A549 (cell line): ENCODE results near the gene TEKTIP1. TPM values are rescaled to one million over a fixed set of nuclear protein-coding genes. Genes with fewer than 3 reads are reported as not detected.

Experiments used
- ATAC-seq, 2 experiments: fragments of 200-7000 bp in 1 of 2; fragments of >200 bp in 1 of 2; cut with Nextera tagmentation in 1 of 2; cut with Tn5 transposase in 1 of 2; 3 replicates each; pipeline versions ENCODE4 v1.8.0 to v1.9.1; 2018 to 2020; ENCODE audit warnings: mild to moderate bottlenecking in 1 of 2, moderate library complexity in 1 of 2
- CTCF ChIA-PET: fragments of 300-600 bp; sonication (Branson Sonifier 250); formaldehyde crosslinking; extraction: SDS; loops from one replicate; lab custom pipeline; 2021; ENCODE audit warnings: antibody characterized with exemption, inconsistent platforms; lab: Yijun Ruan, JAX
- POLR2A ChIA-PET: fragments of 350-600 bp; formaldehyde crosslinking; extraction: SDS; loops from one replicate; lab custom pipeline; 2021; ENCODE audit warnings: antibody characterized with exemption, inconsistent platforms; lab: Yijun Ruan, JAX
- DNase-seq, 2 experiments: peaks; one replicate each; pipeline versions ENCODE4 v3.0.0 to v3.0.0-alpha.2; 2011 to 2016; ENCODE audit warnings: low read depth in 1 of 2, low spot score in 1 of 2
- FAIRE-seq: peaks from 2 replicates; lab custom pipeline; 2011; peaks lifted over from hg19 to GRCh38; lab: Jason Lieb, UNC
- H3K27ac ChIP-seq, 2 experiments: fragments of >200 bp; sonication (Bioruptor Twin); formaldehyde crosslinking; 3 replicates each; pipeline ENCODE4 v1.5.1; 2016 to 2017
- H3K4me1 ChIP-seq: fragments of >200 bp; sonication (Bioruptor Twin); formaldehyde crosslinking; 3 replicates; pipeline ENCODE4 v1.6.1; 2016
- H3K4me2 ChIP-seq: fragments of >200 bp; sonication (Bioruptor Twin); formaldehyde crosslinking; 3 replicates; pipeline ENCODE4 v1.6.1; 2016
- H3K4me3 ChIP-seq: fragments of >200 bp; sonication (Bioruptor Twin); formaldehyde crosslinking; 3 replicates; pipeline ENCODE4 v1.5.1; 2016
- H3K9me3 ChIP-seq: fragments of >200 bp; sonication (Bioruptor Twin); formaldehyde crosslinking; 3 replicates; pipeline ENCODE4 v1.6.1; 2016
- BHLHE40 ChIP-seq: IDR thresholded peaks from 2 replicates; pipeline ENCODE4 v1.6.1; 2012; ENCODE audit warnings: low read depth, low read length, inconsistent platforms
- CBX8 ChIP-seq: fragments of 200-600 bp; sonication (generic); IDR thresholded peaks from 2 replicates; pipeline ENCODE4 v1.6.1; 2016
- CEBPB ChIP-seq, 2 experiments: fragments of >200 bp in 1 of 2; sonication (Bioruptor Twin) in 1 of 2; formaldehyde crosslinking in 1 of 2; IDR thresholded peaks; 2 replicates each; pipeline ENCODE4 v1.6.1; 2012 to 2016
- EHMT2 ChIP-seq: fragments of 200-600 bp; sonication (generic); IDR thresholded peaks from 2 replicates; pipeline ENCODE4 v1.6.1; 2016; ENCODE audit warnings: antibody characterized with exemption, low read depth, mild to moderate bottlenecking, moderate library complexity
- FOSB ChIP-seq: fragments of 250-450 bp; sonication (Bioruptor Pico); IDR thresholded peaks from 2 replicates; pipeline ENCODE4 v1.5.0; 2020; ENCODE audit warnings: mild to moderate bottlenecking, moderate library complexity
- HDAC2 ChIP-seq: fragments of 200-600 bp; sonication (generic); IDR thresholded peaks from 2 replicates; pipeline ENCODE4 v1.6.1; 2016
- HOXB13 ChIP-seq: fragments of 250-450 bp; sonication (Bioruptor Pico); IDR thresholded peaks from 2 replicates; pipeline ENCODE4 v1.5.0; 2020; ENCODE audit warnings: low read depth, mild to moderate bottlenecking, moderate library complexity
- KDM5A ChIP-seq: fragments of 200-600 bp; sonication (generic); IDR thresholded peaks from 2 replicates; pipeline ENCODE4 v1.6.1; 2016; ENCODE audit warnings: antibody characterized with exemption, mild to moderate bottlenecking
- MAFK ChIP-seq: fragments of 450-650 bp; IDR thresholded peaks from 2 replicates; pipeline ENCODE4 v1.6.1; 2014; ENCODE audit not compliant: partially characterized antibody
- MAZ ChIP-seq: fragments of 150-350 bp; IDR thresholded peaks from 2 replicates; pipeline ENCODE4 v1.6.1; 2014; ENCODE audit warnings: antibody characterized with exemption, low read depth, low read length, borderline replicate concordance
- MYC ChIP-seq: IDR thresholded peaks from 2 replicates; pipeline ENCODE4 v1.6.1; 2012; ENCODE audit warnings: mild to moderate bottlenecking, inconsistent platforms, low read length, improper control_type of control experiment, borderline replicate concordance
- NR3C1 ChIP-seq: fragments of >200 bp; sonication (Bioruptor Twin); formaldehyde crosslinking; IDR thresholded peaks from 3 replicates; pipeline ENCODE4 v1.6.1; 2017
- RARB ChIP-seq: fragments of 250-450 bp; sonication (Bioruptor Pico); IDR thresholded peaks from 2 replicates; pipeline ENCODE4 v1.8.0; 2021; ENCODE audit warnings: mild to moderate bottlenecking, moderate library complexity
- SMC3 ChIP-seq: fragments of >200 bp; sonication (Bioruptor Twin); formaldehyde crosslinking; IDR thresholded peaks from 3 replicates; pipeline ENCODE4 v1.6.1; 2018; ENCODE audit warnings: inconsistent platforms
- ZC3H11A ChIP-seq: fragments of 450-650 bp; IDR thresholded peaks from 2 replicates; pipeline ENCODE4 v1.6.1; 2014; ENCODE audit warnings: antibody characterized with exemption, mild to moderate bottlenecking
- whole genome bisulfite sequencing: methylation state at CpG from one replicate; pipeline ENCODE4 v1.1.6; 2017; ENCODE audit errors: missing lambda C conversion rate; 5-methylcytosine and 5-hydroxymethylcytosine counted together
- polyA plus RNA-seq, 4 experiments: library from polyadenylated mRNA; depleted of rRNA in 3 of 4; stranded (reverse); fragments of >200 nt; fragmentation: RNase III in 1 of 4; extraction: RNeasy Plus Mini Kit Qiagen cat#74134 plus additional on column Dnase treatment in 1 of 4; gene quantifications; 2 replicates in 3 of 4; 3 replicates in 1 of 4; pipeline ENCODE4 v1.2.3, GENCODE V29; 2011 to 2017
- TF ChIP-seq, protein P1 (sequence below): fragments of >200 bp; sonication (Bioruptor Twin); formaldehyde crosslinking; IDR thresholded peaks from 3 replicates; pipeline ENCODE4 v1.5.1; 2016
- TF ChIP-seq, protein P2 (sequence below): IDR thresholded peaks from 2 replicates; pipeline ENCODE4 v1.6.1; 2012
- TF ChIP-seq, protein P3 (sequence below): IDR thresholded peaks from 2 replicates; pipeline ENCODE4 v1.6.1; 2012
- TF ChIP-seq, protein P4 (sequence below): fragments of >200 bp; sonication (Bioruptor Twin); formaldehyde crosslinking; IDR thresholded peaks from 3 replicates; pipeline ENCODE4 v1.6.1; 2016
- TF ChIP-seq, protein P5 (sequence below): fragments of 150-350 bp; IDR thresholded peaks from 2 replicates; pipeline ENCODE4 v1.6.1; 2014; ENCODE audit warnings: low read depth, mild to moderate bottlenecking, low read length
- TF ChIP-seq, protein P6 (sequence below): fragments of >200 bp; sonication (Bioruptor Twin); formaldehyde crosslinking; IDR thresholded peaks from 2 replicates; pipeline ENCODE4 v1.6.1; 2016
- TF ChIP-seq, protein P7 (sequence below): fragments of 250-450 bp; sonication (Bioruptor Pico); IDR thresholded peaks from 2 replicates; pipeline ENCODE4 v1.5.0; 2020; ENCODE audit warnings: low read depth, mild to moderate bottlenecking, moderate library complexity

The TEKTIP1 gene
- polyA plus RNA-seq, 2 of the 4 experiments (the other 2 are of a cell fraction) = not detected

DNA sequence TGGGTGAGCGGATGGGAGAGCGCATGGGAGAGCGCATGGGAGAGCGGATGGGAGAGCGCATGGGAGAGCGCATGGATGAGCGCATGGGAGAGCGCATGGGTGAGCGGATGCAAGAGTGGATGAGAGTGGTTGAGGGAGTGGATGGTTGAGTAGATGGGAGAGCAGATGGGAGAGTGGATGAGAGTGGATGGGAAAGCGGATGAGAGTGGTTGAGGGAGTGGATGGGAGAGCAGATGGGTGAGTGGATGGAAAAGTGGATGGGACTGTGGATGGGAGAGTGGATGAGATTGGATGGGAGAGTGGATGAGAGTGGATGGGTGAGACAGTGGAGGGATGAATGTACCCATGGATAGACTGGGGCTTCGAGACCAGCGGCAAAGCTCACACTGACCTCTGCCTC, 8.6 kb upstream of the TEKTIP1 start:
- CTCF ChIA-PET = interaction anchor here (1.0 kb wide), 1 partner anchor 15 kb away, joined by 7 read pairs; no protein-coding TSS in a partner anchor
- H3K27ac ChIP-seq = no peak overlapping the region
- ATAC-seq (no peak), FAIRE-seq (no peak), DNase-seq (no peak)
- no peak for TF ChIP-seq NR3C1
- TF ChIP-seq, protein P1, sequence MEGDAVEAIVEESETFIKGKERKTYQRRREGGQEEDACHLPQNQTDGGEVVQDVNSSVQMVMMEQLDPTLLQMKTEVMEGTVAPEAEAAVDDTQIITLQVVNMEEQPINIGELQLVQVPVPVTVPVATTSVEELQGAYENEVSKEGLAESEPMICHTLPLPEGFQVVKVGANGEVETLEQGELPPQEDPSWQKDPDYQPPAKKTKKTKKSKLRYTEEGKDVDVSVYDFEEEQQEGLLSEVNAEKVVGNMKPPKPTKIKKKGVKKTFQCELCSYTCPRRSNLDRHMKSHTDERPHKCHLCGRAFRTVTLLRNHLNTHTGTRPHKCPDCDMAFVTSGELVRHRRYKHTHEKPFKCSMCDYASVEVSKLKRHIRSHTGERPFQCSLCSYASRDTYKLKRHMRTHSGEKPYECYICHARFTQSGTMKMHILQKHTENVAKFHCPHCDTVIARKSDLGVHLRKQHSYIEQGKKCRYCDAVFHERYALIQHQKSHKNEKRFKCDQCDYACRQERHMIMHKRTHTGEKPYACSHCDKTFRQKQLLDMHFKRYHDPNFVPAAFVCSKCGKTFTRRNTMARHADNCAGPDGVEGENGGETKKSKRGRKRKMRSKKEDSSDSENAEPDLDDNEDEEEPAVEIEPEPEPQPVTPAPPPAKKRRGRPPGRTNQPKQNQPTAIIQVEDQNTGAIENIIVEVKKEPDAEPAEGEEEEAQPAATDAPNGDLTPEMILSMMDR = no peak
- TF ChIP-seq, protein P2, sequence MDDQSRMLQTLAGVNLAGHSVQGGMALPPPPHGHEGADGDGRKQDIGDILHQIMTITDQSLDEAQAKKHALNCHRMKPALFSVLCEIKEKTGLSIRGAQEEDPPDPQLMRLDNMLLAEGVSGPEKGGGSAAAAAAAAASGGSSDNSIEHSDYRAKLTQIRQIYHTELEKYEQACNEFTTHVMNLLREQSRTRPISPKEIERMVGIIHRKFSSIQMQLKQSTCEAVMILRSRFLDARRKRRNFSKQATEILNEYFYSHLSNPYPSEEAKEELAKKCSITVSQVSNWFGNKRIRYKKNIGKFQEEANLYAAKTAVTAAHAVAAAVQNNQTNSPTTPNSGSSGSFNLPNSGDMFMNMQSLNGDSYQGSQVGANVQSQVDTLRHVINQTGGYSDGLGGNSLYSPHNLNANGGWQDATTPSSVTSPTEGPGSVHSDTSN = no peak
- TF ChIP-seq, protein P3, sequence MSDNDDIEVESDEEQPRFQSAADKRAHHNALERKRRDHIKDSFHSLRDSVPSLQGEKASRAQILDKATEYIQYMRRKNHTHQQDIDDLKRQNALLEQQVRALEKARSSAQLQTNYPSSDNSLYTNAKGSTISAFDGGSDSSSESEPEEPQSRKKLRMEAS = no peak
- TF ChIP-seq, protein P4, sequence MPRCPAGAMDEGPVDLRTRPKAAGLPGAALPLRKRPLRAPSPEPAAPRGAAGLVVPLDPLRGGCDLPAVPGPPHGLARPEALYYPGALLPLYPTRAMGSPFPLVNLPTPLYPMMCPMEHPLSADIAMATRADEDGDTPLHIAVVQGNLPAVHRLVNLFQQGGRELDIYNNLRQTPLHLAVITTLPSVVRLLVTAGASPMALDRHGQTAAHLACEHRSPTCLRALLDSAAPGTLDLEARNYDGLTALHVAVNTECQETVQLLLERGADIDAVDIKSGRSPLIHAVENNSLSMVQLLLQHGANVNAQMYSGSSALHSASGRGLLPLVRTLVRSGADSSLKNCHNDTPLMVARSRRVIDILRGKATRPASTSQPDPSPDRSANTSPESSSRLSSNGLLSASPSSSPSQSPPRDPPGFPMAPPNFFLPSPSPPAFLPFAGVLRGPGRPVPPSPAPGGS = no peak
- TF ChIP-seq, protein P5, sequence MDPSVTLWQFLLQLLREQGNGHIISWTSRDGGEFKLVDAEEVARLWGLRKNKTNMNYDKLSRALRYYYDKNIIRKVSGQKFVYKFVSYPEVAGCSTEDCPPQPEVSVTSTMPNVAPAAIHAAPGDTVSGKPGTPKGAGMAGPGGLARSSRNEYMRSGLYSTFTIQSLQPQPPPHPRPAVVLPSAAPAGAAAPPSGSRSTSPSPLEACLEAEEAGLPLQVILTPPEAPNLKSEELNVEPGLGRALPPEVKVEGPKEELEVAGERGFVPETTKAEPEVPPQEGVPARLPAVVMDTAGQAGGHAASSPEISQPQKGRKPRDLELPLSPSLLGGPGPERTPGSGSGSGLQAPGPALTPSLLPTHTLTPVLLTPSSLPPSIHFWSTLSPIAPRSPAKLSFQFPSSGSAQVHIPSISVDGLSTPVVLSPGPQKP = no peak
- TF ChIP-seq BHLHE40 = no peak
- TF ChIP-seq, protein P6, sequence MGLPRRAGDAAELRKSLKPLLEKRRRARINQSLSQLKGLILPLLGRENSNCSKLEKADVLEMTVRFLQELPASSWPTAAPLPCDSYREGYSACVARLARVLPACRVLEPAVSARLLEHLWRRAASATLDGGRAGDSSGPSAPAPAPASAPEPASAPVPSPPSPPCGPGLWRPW = no peak
- TF ChIP-seq MYC = no peak
- no peak for TF ChIP-seq CEBPB (IDR thresholded peaks at IDR 0.05)
- TF ChIP-seq EHMT2 = no peak
- H3K9me3 ChIP-seq = no peaks in the 10 kb centered on the region
- H3K4me1 ChIP-seq = no peaks in the 10 kb centered on the region
- H3K4me3 ChIP-seq = no peak overlapping the region
- WGBS = 96% methylated on average over 12 of the region's 12 CpGs
- POLR2A ChIA-PET = no interaction called here
- H3K4me2 ChIP-seq = no peak overlapping the region

DNA sequence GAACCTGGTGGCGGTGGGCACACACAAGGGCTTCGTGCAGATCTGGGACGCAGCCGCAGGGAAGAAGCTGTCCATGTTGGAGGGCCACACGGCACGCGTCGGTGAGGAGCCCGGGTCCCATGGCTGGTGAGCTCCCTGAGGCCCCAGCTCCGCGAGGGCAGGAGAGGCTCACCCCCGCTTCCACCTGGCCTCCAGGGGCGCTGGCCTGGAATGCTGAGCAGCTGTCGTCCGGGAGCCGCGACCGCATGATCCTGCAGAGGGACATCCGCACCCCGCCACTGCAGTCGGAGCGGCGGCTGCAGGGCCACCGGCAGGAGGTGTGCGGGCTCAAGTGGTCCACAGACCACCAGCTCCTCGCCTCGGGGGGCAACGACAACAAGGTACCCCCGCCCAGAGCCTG, 7.3 kb upstream of the TEKTIP1 start:
- CTCF ChIA-PET = interaction anchor here (0.8 kb wide), 1 partner anchor 44 kb away, joined by 5 read pairs; no protein-coding TSS in a partner anchor
- TF ChIP-seq ZC3H11A (no peak), KDM5A (no peak), RARB (no peak), HDAC2 (no peak), FOSB (CRISPR knock-in tag) (no peak), CBX8 (no peak), SMC3 (no peak), MAZ (no peak), HOXB13 (CRISPR knock-in tag) (no peak), MAFK (no peak)
- TF ChIP-seq, protein P6 = no peak
- TF ChIP-seq, protein P7, sequence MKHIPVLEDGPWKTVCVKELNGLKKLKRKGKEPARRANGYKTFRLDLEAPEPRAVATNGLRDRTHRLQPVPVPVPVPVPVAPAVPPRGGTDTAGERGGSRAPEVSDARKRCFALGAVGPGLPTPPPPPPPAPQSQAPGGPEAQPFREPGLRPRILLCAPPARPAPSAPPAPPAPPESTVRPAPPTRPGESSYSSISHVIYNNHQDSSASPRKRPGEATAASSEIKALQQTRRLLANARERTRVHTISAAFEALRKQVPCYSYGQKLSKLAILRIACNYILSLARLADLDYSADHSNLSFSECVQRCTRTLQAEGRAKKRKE (CRISPR knock-in tag) = no peak
- H3K27ac ChIP-seq = no peak overlapping the region
- no peaks in the 10 kb centered on the region for H3K4me1 ChIP-seq
- H3K4me3 ChIP-seq = no peak overlapping the region
- no peak for FAIRE-seq
- H3K4me2 ChIP-seq = no peak overlapping the region
- H3K9me3 ChIP-seq = no peaks in the 10 kb centered on the region
- DNase-seq = no peak
- POLR2A ChIA-PET = no interaction called here
- ATAC-seq = no peak
- 92% methylated on average over 5 of the region's 29 CpGs for WGBS
